Measurements from ENCODE around the gene MAN2A2. TPM values are rescaled to one million over a fixed set of nuclear protein-coding genes. Genes with fewer than 3 reads are reported as not detected.

The MAN2A2 gene
- total RNA-seq, 1 experiment from 2014 or later = 64.9 TPM

DNA sequence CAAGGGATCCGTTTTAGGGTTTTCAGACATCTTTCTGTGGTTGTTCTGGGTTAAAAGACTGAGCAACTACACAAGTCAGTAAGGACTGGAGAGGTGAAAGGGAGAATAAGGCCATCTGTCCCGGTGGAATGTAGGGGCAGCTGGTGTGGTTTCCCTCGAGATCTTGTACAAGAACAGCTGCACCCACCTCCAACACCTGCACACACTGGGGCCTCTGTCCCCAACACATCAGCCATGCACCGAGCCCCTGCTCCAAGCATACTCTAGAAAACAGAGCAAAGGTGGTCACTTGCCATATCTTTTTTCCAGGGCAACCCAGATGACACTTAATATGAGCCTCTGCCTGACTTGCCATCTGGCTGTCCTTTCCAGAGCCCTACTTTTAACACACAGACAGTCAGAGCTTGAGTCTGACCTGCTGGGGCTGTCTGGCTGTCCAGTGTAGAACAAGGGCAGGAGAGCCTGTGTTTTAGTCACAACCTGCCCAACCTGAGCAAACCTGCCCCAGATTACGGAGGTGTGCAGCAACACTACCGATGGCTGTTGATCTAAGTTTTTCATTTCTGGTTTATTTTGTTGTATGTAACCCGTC, 12.2 kb downstream of the MAN2A2 start:
- H3K36me3 Mint-ChIP-seq (ENCODE audit: insufficient read depth, unreplicated experiment) = peaks cover 21% of the 10 kb centered on the region
- no peak overlapping the region for H3K27ac Mint-ChIP-seq (ENCODE audit: unreplicated experiment)
- H3K36me3 ChIP-seq (ENCODE audit: control insufficient read depth, insufficient read depth, low read length) = no peaks in the 10 kb centered on the region
- intact Hi-C loops (cut with micrococcal nuclease; ENCODE audit: unreplicated experiment) = no loop called here
- BruUV-seq (replicated peaks) = no TSS peak
- H3K9me3 Mint-ChIP-seq (ENCODE audit: unreplicated experiment) = no peaks in the 10 kb centered on the region
- no peaks in the 10 kb centered on the region for H3K27me3 ChIP-seq (replicated peaks; ENCODE audit: control insufficient read depth, insufficient read depth, low read length)
- ChIA-PET CTCF (no interaction called here), POLR2A (no interaction called here)
- no peak for DNase-seq
- no peak overlapping the region for H3K4me3 Mint-ChIP-seq (ENCODE audit: unreplicated experiment)
- no peak overlapping the region for H3K4me3 ChIP-seq (ENCODE audit: low read depth, low read length)
- no peaks in the 10 kb centered on the region for H3K4me1 Mint-ChIP-seq (ENCODE audit: low read depth, unreplicated experiment)
- no peaks in the 10 kb centered on the region for H3K4me1 ChIP-seq
- TF ChIP-seq, protein P1, sequence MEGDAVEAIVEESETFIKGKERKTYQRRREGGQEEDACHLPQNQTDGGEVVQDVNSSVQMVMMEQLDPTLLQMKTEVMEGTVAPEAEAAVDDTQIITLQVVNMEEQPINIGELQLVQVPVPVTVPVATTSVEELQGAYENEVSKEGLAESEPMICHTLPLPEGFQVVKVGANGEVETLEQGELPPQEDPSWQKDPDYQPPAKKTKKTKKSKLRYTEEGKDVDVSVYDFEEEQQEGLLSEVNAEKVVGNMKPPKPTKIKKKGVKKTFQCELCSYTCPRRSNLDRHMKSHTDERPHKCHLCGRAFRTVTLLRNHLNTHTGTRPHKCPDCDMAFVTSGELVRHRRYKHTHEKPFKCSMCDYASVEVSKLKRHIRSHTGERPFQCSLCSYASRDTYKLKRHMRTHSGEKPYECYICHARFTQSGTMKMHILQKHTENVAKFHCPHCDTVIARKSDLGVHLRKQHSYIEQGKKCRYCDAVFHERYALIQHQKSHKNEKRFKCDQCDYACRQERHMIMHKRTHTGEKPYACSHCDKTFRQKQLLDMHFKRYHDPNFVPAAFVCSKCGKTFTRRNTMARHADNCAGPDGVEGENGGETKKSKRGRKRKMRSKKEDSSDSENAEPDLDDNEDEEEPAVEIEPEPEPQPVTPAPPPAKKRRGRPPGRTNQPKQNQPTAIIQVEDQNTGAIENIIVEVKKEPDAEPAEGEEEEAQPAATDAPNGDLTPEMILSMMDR (IDR thresholded peaks at IDR 0.05; ENCODE audit: insufficient read depth in 1 of 2, low read depth in 1 of 2, low read length in 1 of 2, severe bottlenecking in 1 of 2, unreplicated experiment in 1 of 2) = no peak
- H3K9me3 ChIP-seq = no peaks in the 10 kb centered on the region
- no peaks in the 10 kb centered on the region for H3K27me3 Mint-ChIP-seq (ENCODE audit: insufficient read depth, unreplicated experiment)

DNA sequence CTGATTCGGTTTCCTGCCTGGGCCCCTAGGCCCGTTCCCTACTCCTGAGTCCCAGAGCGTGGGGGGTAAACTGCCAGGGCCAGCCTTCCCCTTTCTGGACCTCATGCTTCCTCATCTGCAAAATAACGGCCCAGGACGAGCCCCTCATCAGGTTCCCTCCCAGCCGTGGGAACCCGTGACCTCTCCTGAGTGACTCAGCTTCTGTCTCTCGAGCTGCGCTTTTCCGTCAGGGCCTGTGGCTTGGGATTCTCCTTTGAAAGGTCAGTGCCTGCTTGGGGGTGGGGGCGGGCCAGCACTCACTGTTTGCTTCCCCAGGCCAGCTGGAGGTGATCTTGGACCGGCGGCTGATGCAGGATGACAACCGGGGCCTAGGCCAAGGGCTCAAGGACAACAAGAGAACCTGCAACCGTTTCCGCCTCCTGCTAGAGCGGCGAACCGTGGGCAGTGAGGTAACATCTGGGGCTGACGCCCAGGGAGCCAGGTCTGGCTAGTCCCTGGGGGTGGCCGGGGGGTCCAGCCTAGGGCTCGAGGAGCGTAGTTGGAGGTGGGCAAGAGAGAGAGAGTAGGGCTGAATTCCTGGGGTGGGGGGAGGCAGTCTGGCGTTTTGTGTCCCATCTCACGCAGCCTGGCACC, 12.8 kb downstream of the MAN2A2 start:
- H3K4me1 Mint-ChIP-seq (ENCODE audit: low read depth, unreplicated experiment) = no peaks in the 10 kb centered on the region
- Histone ChIP-seq H3K4me1 (no peaks in the 10 kb centered on the region), H3K9me3 (no peaks in the 10 kb centered on the region), H3K27me3 (replicated peaks; ENCODE audit: control insufficient read depth, insufficient read depth, low read length) (no peaks in the 10 kb centered on the region), H3K36me3 (ENCODE audit: control insufficient read depth, insufficient read depth, low read length) (no peaks in the 10 kb centered on the region), H3K4me3 (ENCODE audit: low read depth, low read length) (no peak overlapping the region)
- no peak for DNase-seq
- no peak overlapping the region for H3K27ac Mint-ChIP-seq (ENCODE audit: unreplicated experiment)
- no peaks in the 10 kb centered on the region for H3K9me3 Mint-ChIP-seq (ENCODE audit: unreplicated experiment)
- BruUV-seq (replicated peaks) = no TSS peak
- H3K27me3 Mint-ChIP-seq (ENCODE audit: insufficient read depth, unreplicated experiment) = no peaks in the 10 kb centered on the region
- intact Hi-C loops (cut with micrococcal nuclease; ENCODE audit: unreplicated experiment) = no loop called here
- TF ChIP-seq, protein P1 (IDR thresholded peaks at IDR 0.05; ENCODE audit: insufficient read depth in 1 of 2, low read depth in 1 of 2, low read length in 1 of 2, severe bottlenecking in 1 of 2, unreplicated experiment in 1 of 2) = no peak
- POLR2A ChIA-PET = no interaction called here
- no peak overlapping the region for H3K4me3 Mint-ChIP-seq (ENCODE audit: unreplicated experiment)
- CTCF ChIA-PET = no interaction called here
- peaks cover 23% of the 10 kb centered on the region for H3K36me3 Mint-ChIP-seq (ENCODE audit: insufficient read depth, unreplicated experiment)

GRCh38 chr15:90916461-90916860, 13.4 kb downstream of the MAN2A2 start:
- Histone ChIP-seq H3K27me3 (replicated peaks; ENCODE audit: control insufficient read depth, insufficient read depth, low read length) (no peaks in the 10 kb centered on the region), H3K4me3 (ENCODE audit: low read depth, low read length) (no peak overlapping the region), H3K36me3 (ENCODE audit: control insufficient read depth, insufficient read depth, low read length) (no peaks in the 10 kb centered on the region), H3K9me3 (no peaks in the 10 kb centered on the region), H3K4me1 (no peaks in the 10 kb centered on the region)
- BruUV-seq (replicated peaks) = no TSS peak
- intact Hi-C loops (cut with micrococcal nuclease; ENCODE audit: unreplicated experiment) = no loop called here
- ChIA-PET CTCF (no interaction called here), POLR2A (no interaction called here)
- no peak overlapping the region for H3K4me3 Mint-ChIP-seq (ENCODE audit: unreplicated experiment)
- H3K27ac Mint-ChIP-seq (ENCODE audit: unreplicated experiment) = no peak overlapping the region
- H3K9me3 Mint-ChIP-seq (ENCODE audit: unreplicated experiment) = no peaks in the 10 kb centered on the region
- H3K36me3 Mint-ChIP-seq (ENCODE audit: insufficient read depth, unreplicated experiment) = peaks cover 28% of the 10 kb centered on the region
- H3K4me1 Mint-ChIP-seq (ENCODE audit: low read depth, unreplicated experiment) = no peaks in the 10 kb centered on the region
- DNase-seq = no peak
- TF ChIP-seq, protein P1 (IDR thresholded peaks at IDR 0.05; ENCODE audit: insufficient read depth in 1 of 2, low read depth in 1 of 2, low read length in 1 of 2, severe bottlenecking in 1 of 2, unreplicated experiment in 1 of 2) = no peak
- no peaks in the 10 kb centered on the region for H3K27me3 Mint-ChIP-seq (ENCODE audit: insufficient read depth, unreplicated experiment)

Measured in Caco-2 (cell line).